Measurements from ENCODE around the gene DAPK1. TPM values are rescaled to one million over a fixed set of nuclear protein-coding genes. Genes with fewer than 3 reads are reported as not detected.

Gene DAPK1
- polyA plus RNA-seq, 1 of the 3 experiments (the other 2 are of a cell fraction) = 0.61 TPM

DNA sequence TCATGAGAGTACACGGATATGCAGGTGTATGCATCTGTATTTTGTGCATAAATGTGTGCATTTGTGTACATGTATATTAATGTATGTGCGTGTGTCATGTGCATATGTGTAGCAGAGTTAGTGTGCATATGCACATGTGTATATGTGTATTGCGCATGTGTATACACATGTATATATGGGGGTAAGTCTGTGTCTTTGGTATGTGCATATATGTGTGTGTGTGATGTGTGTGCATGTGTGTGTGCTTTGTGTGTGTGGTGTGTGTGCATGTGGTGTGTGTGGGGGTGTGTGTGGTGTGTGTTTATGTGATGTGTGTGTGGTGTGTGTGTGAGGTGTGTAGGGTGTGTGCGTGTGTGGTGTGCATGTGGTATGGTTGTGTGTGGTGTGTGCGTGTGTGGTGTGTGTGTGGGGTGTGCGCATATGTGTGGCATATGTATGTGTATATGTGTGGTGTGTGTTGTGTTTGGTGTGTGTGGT is 215.2 kb downstream of the DAPK1 start:
- H3F3A ChIP-seq (replicated peaks; ENCODE audit: insufficient read depth) = peaks cover 4% of the 10 kb centered on the region
- H3K9me2 ChIP-seq = no peaks in the 10 kb centered on the region
- DNase-seq = no peak
- H2AFZ ChIP-seq (ENCODE audit: low read depth) = no peak overlapping the region
- CTCF ChIA-PET = interaction anchor here (0.8 kb wide), 1 partner anchor 100 kb away, joined by 3 read pairs; no protein-coding TSS in a partner anchor
- 92% methylated on average over 6 of the region's 6 CpGs for WGBS (ENCODE audit: low lambda C conversion rate)
- no peak overlapping the region for H3K4me2 ChIP-seq
- peaks cover 10 to 11% of the 10 kb centered on the region in 2 experiments; a peak in 2 of 4 replicates for H3K4me1 ChIP-seq (ENCODE audit: control insufficient read depth in 1 of 2, insufficient read depth in 2 of 2, low read depth in 1 of 2, low read length in 1 of 2)
- no peaks in the 10 kb centered on the region for H3K79me2 ChIP-seq (ENCODE audit: insufficient read depth)
- peak overlapping the region in 1 of 2 experiments; percentile 70; a peak in 1 of 4 replicates for H3K27ac ChIP-seq (ENCODE audit: low read depth in 2 of 2, low read length in 1 of 2)
- H3K9me3 ChIP-seq = no peaks in the 10 kb centered on the region
- H3K36me3 ChIP-seq (replicated peaks in 1 of 2; ENCODE audit: control insufficient read depth in 1 of 2, insufficient read depth in 2 of 2, low read length in 1 of 2) = no peaks in the 10 kb centered on the region
- no peak overlapping the region for H3K4me3 ChIP-seq (ENCODE audit: low read depth in 2 of 2, low read length in 1 of 2)
- TF ChIP-seq NRF1 (IDR thresholded peaks at IDR 0.05; ENCODE audit: low read depth, low read length) (no peak), FOXJ3 (CRISPR knock-in tag; IDR thresholded peaks at IDR 0.05) (no peak), YY1 (IDR thresholded peaks at IDR 0.05; ENCODE audit: low read depth) (no peak), FOXM1 (IDR thresholded peaks at IDR 0.05; ENCODE audit: low read depth) (no peak), RXRA (IDR thresholded peaks at IDR 0.05; ENCODE audit: borderline replicate concordance, low read depth) (no peak), TEAD4 (IDR thresholded peaks at IDR 0.05; ENCODE audit: borderline replicate concordance, insufficient read depth) (no peak), RAD21 (IDR thresholded peaks at IDR 0.05; ENCODE audit: low read length) (no peak), GATA2 (CRISPR knock-in tag; IDR thresholded peaks at IDR 0.05) (no peak), EP300 (IDR thresholded peaks at IDR 0.05; ENCODE audit: borderline replicate concordance in 1 of 2, low read depth in 1 of 2, low read length in 1 of 2) (no peak), REST (IDR thresholded peaks at IDR 0.05; ENCODE audit: low read depth, low read length) (no peak)
- TF ChIP-seq, protein P1, sequence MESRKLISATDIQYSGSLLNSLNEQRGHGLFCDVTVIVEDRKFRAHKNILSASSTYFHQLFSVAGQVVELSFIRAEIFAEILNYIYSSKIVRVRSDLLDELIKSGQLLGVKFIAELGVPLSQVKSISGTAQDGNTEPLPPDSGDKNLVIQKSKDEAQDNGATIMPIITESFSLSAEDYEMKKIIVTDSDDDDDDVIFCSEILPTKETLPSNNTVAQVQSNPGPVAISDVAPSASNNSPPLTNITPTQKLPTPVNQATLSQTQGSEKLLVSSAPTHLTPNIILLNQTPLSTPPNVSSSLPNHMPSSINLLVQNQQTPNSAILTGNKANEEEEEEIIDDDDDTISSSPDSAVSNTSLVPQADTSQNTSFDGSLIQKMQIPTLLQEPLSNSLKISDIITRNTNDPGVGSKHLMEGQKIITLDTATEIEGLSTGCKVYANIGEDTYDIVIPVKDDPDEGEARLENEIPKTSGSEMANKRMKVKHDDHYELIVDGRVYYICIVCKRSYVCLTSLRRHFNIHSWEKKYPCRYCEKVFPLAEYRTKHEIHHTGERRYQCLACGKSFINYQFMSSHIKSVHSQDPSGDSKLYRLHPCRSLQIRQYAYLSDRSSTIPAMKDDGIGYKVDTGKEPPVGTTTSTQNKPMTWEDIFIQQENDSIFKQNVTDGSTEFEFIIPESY (IDR thresholded peaks at IDR 0.05; ENCODE audit: borderline replicate concordance, low read depth) = no peak
- TF ChIP-seq, protein P2, sequence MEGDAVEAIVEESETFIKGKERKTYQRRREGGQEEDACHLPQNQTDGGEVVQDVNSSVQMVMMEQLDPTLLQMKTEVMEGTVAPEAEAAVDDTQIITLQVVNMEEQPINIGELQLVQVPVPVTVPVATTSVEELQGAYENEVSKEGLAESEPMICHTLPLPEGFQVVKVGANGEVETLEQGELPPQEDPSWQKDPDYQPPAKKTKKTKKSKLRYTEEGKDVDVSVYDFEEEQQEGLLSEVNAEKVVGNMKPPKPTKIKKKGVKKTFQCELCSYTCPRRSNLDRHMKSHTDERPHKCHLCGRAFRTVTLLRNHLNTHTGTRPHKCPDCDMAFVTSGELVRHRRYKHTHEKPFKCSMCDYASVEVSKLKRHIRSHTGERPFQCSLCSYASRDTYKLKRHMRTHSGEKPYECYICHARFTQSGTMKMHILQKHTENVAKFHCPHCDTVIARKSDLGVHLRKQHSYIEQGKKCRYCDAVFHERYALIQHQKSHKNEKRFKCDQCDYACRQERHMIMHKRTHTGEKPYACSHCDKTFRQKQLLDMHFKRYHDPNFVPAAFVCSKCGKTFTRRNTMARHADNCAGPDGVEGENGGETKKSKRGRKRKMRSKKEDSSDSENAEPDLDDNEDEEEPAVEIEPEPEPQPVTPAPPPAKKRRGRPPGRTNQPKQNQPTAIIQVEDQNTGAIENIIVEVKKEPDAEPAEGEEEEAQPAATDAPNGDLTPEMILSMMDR (IDR thresholded peaks at IDR 0.05) = no peak
- H3K27me3 ChIP-seq (ENCODE audit: insufficient read depth) = no peaks in the 10 kb centered on the region
- POLR2A ChIA-PET = interaction anchor here (1.4 kb wide), 1 partner anchor 13 kb away, joined by 8 read pairs; the partner anchor contains the start of gene CTSL
- no peaks in the 10 kb centered on the region for H4K20me1 ChIP-seq (ENCODE audit: insufficient read depth)
- H3K9ac ChIP-seq = no peak overlapping the region

Data from SK-N-SH (cell line).